OCI-LY1 (cell line): Measurements from ENCODE around the gene PTPRO.

Experiments
- H2AFZ ChIP-seq: fragments of 200-600 bp; sonication (generic), shearing (Covaris generic); 2 replicates; pipeline ENCODE4 v1.6.0; 2014; ENCODE audit warnings: antibody characterized with exemption, mild to moderate bottlenecking, low read length
- H3F3A ChIP-seq: fragments of 200-600 bp; sonication (generic), shearing (Covaris generic); 2 replicates; pipeline ENCODE4 v1.6.0; 2014; ENCODE audit warnings: mild to moderate bottlenecking, antibody characterized with exemption, low read length, moderate library complexity; ENCODE audit not compliant: insufficient read depth
- H3K27ac ChIP-seq: fragments of 200-600 bp; sonication (generic); 2 replicates; pipeline ENCODE4 v1.5.1; 2014; ENCODE audit warnings: low read length, mixed run types, mild to moderate bottlenecking, low read depth; ENCODE audit not compliant: poor library complexity, severe bottlenecking
- H3K27me3 ChIP-seq: fragments of 200-600 bp; sonication (generic); 2 replicates; pipeline ENCODE4 v1.6.0; 2014; ENCODE audit warnings: antibody characterized with exemption, mild to moderate bottlenecking, low read length, moderate library complexity; ENCODE audit not compliant: insufficient read depth
- H3K36me3 ChIP-seq: fragments of 200-600 bp; sonication (generic); 2 replicates; pipeline ENCODE4 v1.6.1; 2014; ENCODE audit warnings: mild to moderate bottlenecking, antibody characterized with exemption, low read length, moderate library complexity, mixed read lengths; ENCODE audit not compliant: insufficient read depth
- H3K4me1 ChIP-seq: fragments of 200-600 bp; sonication (generic); 2 replicates; pipeline ENCODE4 v1.5.1; 2014; ENCODE audit warnings: mild to moderate bottlenecking, low read length, moderate library complexity; ENCODE audit not compliant: insufficient read depth, severe bottlenecking
- H3K4me2 ChIP-seq: fragments of 200-600 bp; sonication (generic), shearing (Covaris generic); 2 replicates; pipeline ENCODE4 v1.6.1; 2014; ENCODE audit warnings: low read length
- H3K4me3 ChIP-seq: fragments of 200-600 bp; sonication (generic); 2 replicates; pipeline ENCODE4 v1.5.1; 2014; ENCODE audit warnings: low read length, low read depth, mild to moderate bottlenecking, mixed read lengths; ENCODE audit not compliant: poor library complexity, severe bottlenecking
- H3K79me2 ChIP-seq: fragments of 200-600 bp; shearing (Covaris generic); 2 replicates; pipeline ENCODE4 v1.6.1; 2016; ENCODE audit warnings: mixed run types, low read length, mixed read lengths; ENCODE audit not compliant: insufficient read depth
- H3K9ac ChIP-seq: fragments of 200-600 bp; sonication (generic), shearing (Covaris generic); 2 replicates; pipeline ENCODE4 v1.6.1; 2014; ENCODE audit warnings: mild to moderate bottlenecking, low read length, mixed read lengths
- H3K9me2 ChIP-seq: fragments of 200-600 bp; sonication (generic), shearing (Covaris generic); 2 replicates; pipeline ENCODE4 v1.6.1; 2014; ENCODE audit warnings: low read depth, mild to moderate bottlenecking, low read length, mixed read lengths
- H3K9me3 ChIP-seq: fragments of 200-600 bp; shearing (Covaris generic); 2 replicates; pipeline ENCODE4 v1.6.1; 2014; ENCODE audit warnings: low read length, mixed read lengths
- H4K20me1 ChIP-seq: fragments of 200-600 bp; sonication (generic), shearing (Covaris generic); 2 replicates; pipeline ENCODE4 v1.6.0; 2016; ENCODE audit warnings: mild to moderate bottlenecking, low read length; ENCODE audit not compliant: insufficient read depth
- EZH2 ChIP-seq: fragments of 200-600 bp; sonication (generic), shearing (Covaris generic); IDR thresholded peaks from 2 replicates; pipeline ENCODE4 v1.8.0; 2017; ENCODE audit warnings: borderline replicate concordance, mixed run types, mild to moderate bottlenecking, antibody characterized with exemption, low read length, moderate library complexity, mixed read lengths
- TF ChIP-seq, protein P1 (sequence below): fragments of 200-600 bp; sonication (generic), shearing (Covaris generic); IDR thresholded peaks from 2 replicates; pipeline ENCODE4 v1.5.1; 2017; ENCODE audit warnings: mild to moderate bottlenecking, antibody characterized with exemption, low read length, moderate library complexity, mixed read lengths

The PTPRO gene

DNA sequence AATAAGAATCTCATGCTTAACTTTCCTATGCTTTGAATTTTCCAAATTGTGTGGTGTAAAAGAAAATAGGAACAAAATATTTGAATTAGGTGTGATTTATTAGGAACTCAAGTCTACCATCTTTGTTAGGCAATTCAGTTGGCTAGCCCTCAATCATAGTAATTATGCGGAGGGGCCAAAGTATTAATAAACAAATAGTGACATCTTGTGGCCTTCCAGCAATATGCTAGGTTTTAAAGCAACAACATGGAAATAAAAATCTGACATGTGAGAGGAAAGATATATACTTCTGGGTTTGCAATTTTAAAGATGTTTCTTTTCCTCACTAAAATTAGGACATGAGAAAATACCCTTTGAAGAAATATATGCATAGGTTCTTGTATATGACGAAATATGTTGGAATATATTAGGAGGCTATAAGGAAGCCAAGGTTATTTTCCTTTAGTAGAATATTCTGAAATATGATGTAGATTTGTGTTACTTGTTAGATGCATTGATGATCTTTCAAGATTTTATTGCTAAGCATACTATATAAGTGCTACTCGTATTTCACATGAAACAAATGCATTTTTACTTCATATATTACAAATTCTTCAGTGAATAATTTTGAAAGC, 200.4 kb downstream of the PTPRO start:
- H3K4me3 ChIP-seq = no peak overlapping the region
- H3F3A ChIP-seq = no peaks in the 10 kb centered on the region
- H3K9me3 ChIP-seq = no peaks in the 10 kb centered on the region
- H3K4me2 ChIP-seq = no peak overlapping the region
- H3K36me3 ChIP-seq = no peaks in the 10 kb centered on the region
- H3K9ac ChIP-seq = no peak overlapping the region
- no peak overlapping the region for H2AFZ ChIP-seq
- TF ChIP-seq, protein P1, sequence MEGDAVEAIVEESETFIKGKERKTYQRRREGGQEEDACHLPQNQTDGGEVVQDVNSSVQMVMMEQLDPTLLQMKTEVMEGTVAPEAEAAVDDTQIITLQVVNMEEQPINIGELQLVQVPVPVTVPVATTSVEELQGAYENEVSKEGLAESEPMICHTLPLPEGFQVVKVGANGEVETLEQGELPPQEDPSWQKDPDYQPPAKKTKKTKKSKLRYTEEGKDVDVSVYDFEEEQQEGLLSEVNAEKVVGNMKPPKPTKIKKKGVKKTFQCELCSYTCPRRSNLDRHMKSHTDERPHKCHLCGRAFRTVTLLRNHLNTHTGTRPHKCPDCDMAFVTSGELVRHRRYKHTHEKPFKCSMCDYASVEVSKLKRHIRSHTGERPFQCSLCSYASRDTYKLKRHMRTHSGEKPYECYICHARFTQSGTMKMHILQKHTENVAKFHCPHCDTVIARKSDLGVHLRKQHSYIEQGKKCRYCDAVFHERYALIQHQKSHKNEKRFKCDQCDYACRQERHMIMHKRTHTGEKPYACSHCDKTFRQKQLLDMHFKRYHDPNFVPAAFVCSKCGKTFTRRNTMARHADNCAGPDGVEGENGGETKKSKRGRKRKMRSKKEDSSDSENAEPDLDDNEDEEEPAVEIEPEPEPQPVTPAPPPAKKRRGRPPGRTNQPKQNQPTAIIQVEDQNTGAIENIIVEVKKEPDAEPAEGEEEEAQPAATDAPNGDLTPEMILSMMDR = peak; percentile 71
- TF ChIP-seq EZH2 = no peak
- no peaks in the 10 kb centered on the region for H3K27me3 ChIP-seq
- no peaks in the 10 kb centered on the region for H3K9me2 ChIP-seq
- no peaks in the 10 kb centered on the region for H4K20me1 ChIP-seq
- H3K79me2 ChIP-seq = no peaks in the 10 kb centered on the region
- peaks cover 8% of the 10 kb centered on the region for H3K4me1 ChIP-seq
- no peak overlapping the region for H3K27ac ChIP-seq

DNA sequence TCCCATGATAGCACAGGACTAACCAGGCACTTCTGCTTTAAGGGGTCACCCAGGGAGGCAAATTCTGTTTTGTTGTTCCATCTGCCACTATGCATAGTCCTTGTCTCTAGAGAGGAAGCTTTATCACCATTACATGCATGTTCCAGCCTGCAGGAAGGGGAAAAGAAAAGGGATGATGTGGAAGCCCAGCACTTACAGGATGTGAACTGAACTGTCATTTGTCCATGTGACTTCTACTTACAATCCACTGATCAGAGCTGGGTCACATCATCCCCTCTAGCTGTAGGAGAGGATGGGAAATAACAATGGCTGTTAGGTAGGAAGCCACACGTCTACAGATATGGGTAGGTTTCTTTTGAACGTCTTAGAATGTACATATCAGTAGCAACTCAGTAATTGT, 203.1 kb downstream of the PTPRO start:
- no peak overlapping the region for H2AFZ ChIP-seq
- H3K9me2 ChIP-seq = no peaks in the 10 kb centered on the region
- no peaks in the 10 kb centered on the region for H4K20me1 ChIP-seq
- TF ChIP-seq, protein P1 = no peak
- no peak for TF ChIP-seq EZH2
- no peak overlapping the region for H3K9ac ChIP-seq
- no peaks in the 10 kb centered on the region for H3K79me2 ChIP-seq
- H3K4me1 ChIP-seq = peaks cover 8% of the 10 kb centered on the region
- no peaks in the 10 kb centered on the region for H3F3A ChIP-seq
- no peaks in the 10 kb centered on the region for H3K27me3 ChIP-seq
- H3K4me2 ChIP-seq = no peak overlapping the region
- H3K36me3 ChIP-seq = no peaks in the 10 kb centered on the region
- no peak overlapping the region for H3K27ac ChIP-seq
- no peaks in the 10 kb centered on the region for H3K9me3 ChIP-seq
- no peak overlapping the region for H3K4me3 ChIP-seq

DNA sequence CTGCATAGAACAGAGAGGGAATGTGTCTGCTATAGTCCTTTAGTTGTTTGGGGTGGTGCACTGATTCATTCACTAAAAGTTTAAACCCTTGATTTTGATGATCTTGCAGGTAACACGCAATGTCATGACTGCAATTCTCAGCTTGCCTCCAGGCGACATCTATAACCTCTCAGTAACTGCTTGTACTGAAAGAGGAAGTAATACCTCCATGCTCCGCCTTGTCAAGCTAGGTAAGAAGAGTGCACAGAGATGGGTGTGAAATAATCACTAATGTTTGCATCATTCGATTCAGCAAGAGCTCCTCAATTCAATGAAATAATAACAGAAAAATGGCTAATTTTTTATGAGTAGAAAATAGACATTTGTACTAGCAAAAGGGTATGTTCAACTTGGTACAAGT, 203.7 kb downstream of the PTPRO start:
- Histone ChIP-seq H3K27ac (no peak overlapping the region), H3K4me2 (no peak overlapping the region), H3K9me3 (no peaks in the 10 kb centered on the region), H4K20me1 (no peaks in the 10 kb centered on the region), H3K9ac (no peak overlapping the region), H3F3A (no peaks in the 10 kb centered on the region), H3K27me3 (no peaks in the 10 kb centered on the region), H3K79me2 (no peaks in the 10 kb centered on the region), H3K36me3 (no peaks in the 10 kb centered on the region), H2AFZ (no peak overlapping the region), H3K4me3 (no peak overlapping the region), H3K9me2 (no peaks in the 10 kb centered on the region), H3K4me1 (peaks cover 8% of the 10 kb centered on the region)
- no peak for TF ChIP-seq EZH2
- TF ChIP-seq, protein P1 = peak; percentile 14; the same call in 1 of the 2 replicates
